HG02885 (cell line): ENCODE data around the gene BUD23.

Experiments used
- ATAC-seq: cut with Tn5 transposase; IDR thresholded peaks from one replicate; pipeline ENCODE4 v1.9.1; 2021; ENCODE audit warnings: mild to moderate bottlenecking; ENCODE audit not compliant: unreplicated experiment, poor library complexity

The BUD23 gene

DNA sequence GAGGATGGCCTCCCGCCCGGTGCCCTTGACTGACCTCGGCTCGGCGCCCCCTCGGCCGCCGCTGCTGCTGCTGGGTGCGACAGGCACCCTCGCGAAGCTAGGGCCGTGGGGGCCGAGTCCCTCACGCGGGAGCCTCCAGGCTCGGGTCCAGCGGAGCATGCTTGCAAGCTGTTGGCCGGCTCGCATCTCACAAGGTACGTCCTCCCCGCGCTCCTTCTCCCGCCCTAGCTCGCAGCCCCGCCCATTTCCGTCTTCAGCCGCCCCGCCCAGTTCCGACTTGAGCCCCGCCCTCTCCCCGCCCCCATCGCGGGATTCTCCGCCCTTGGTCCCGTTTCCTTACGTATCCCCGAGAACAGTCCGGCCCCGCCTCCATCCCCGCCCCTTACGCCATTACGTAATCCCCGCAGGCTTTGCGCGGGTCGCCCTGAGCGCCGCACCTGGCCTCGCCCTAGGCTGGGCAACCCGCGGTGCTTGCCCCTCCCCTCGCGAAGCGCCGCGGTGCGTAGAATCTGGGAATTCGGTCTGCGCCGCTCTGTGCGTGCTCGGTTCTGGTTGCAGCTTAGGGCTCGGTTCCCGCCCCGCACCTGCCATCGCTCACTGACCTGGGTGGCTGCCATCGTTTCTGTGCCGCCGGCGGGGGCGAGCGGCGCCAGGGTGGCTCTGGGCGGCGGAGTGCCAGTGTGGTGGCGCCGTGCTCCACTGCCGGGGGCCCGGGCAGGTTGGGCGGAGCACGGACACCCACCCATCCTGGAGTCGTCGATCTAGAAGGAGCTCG lies 55.4 kb downstream of the BUD23 start, which contains the start of gene ABHD11:
Gene ABHD11, minus strand, starts transcription at position 191 of the 775 bp plus-strand sequence. Its CDS starts 32 bp downstream, at position 159.
- peak; percentile 93 for ATAC-seq

DNA sequence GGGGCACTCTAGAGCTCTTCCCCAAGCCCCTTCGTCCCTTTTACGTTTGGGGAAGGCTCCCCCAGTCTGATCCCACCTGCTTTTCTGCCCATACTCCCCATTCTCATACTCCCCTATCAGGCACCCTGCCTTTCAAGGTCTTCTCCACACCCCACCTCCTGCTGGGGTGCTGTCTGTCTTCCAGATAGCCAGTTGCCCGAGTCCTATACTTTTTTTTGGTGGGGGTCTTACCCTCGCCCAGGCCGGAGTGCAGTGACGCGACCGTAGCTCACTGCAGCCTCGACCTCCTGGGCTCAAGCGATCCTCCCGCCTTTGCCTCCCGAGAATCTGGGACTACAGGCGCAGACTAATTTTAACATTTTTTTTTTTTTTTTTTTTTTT lies 56.0 kb downstream of the BUD23 start:
- ATAC-seq: no peak

DNA sequence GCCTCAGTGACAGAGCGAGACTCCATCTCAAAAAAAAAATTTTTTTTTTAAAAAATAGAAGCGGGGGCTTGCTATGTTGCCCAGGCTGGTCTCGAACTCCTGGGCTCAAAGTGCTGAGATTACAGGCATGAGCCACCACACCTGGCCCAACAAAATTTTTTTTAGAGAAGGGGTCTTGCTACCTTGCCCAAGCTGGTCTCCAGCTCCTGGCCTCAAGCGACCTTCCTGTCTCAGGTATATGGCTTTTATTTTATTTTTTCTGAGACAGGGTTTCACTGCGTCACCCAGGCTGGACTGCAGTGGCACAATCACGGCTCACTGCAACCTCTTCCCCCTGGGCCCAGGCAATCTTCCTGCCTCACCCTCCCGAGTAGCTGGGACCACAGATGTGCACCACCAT lies 56.8 kb downstream of the BUD23 start:
- ATAC-seq: no peak

DNA sequence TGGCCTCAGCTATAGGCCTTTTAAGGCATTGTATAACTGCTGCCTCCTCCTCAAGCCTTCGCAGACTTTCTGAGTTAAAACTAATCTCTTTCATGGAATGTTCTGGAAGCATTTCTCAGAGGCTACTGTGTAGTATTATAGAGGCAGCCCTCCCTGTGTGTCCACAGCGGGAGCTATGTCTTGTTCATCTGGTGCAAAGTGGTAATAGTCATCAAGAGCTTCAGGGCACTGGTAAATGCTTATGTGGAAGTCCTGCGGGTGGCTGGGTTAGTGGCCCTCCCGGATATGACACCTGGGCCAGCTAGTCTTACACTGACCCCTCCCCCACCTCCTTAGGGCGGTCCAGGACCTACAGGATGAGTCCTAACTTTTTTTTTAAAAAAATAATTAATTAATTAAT lies 57.4 kb downstream of the BUD23 start:
- ATAC-seq: no peak

DNA sequence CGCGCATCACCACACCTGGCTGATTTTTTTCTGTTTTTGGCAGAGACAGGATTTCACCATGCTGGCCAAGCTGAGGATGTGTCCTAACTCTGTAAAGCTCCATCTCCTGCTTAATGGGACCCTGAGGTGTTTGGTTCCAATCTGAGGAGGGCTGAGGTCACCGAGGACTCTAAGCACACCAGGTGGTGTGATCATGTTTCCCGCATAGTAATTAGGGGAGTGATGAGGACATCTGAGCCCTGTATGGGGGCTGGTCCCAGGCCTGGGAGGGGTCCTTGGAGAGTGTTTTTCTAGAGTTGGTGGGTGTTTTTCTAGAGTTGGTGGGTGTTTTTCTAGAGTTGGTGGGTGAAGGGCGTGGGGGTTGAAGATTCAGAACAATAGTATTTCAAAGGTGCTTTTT lies 58.2 kb downstream of the BUD23 start:
- ATAC-seq: no peak

DNA sequence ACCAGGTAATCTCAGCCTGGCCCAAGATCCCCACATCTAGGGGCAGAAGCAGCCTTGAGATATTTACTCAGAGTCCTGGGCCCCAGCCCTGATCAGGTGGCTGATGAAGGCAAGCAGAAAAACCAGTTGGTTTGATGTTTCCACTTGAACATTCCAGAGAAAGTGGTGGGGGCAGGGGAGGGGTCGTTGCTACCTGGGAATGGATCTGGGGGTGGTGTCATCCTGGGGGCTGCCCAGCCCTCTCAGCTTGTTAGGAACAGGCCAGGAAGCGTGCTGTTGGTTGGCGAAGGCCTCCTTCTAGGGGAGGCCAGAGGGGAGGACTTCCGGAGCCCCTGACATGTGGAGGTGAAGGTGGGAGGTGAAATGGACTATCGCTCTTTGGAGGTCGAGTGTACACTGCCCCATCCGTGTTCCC lies 58.9 kb downstream of the BUD23 start:
- no peak for ATAC-seq

DNA sequence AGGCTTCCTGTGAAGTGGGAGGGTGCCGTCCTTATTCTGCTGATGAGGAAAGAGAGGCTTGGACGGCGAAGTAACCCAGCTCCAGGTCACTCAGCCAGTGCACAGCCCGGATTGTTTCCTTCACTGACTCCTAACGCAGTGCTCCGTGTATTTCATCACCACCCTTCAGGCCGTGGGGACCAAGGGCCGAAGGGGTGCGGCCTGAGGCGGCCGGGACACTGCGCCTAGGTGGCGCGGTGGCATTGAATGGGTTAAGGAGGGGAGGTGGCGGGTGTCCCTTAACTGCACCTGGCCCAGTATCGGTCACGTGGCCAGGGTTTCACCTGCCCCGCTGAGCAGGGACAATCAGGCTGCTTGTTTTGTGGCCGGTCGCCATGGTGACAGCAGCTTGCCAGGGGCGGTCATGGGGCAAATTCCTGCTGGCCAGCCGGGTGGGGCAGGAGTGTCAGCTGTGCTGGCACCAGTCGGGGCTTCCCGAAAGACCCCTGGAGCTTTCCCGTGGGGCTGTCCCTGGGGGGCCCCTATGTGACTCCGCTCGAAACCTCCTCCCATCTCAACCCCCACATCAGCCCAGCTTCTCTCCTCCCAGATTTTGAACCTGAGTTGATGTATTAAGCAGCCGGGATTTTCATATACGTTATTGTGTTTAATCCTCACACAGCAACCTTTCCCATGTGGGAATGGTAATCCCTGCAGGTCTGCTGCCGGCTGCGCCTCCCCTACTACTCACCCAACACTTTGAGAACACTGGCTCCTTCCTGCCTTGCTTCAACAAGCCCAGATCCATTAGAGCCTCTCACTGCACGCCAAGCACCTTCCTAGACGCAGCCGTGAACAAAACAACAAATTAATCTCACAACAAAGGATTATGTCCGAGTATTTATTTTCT lies 59.6 kb downstream of the BUD23 start:
- no peak for ATAC-seq

DNA sequence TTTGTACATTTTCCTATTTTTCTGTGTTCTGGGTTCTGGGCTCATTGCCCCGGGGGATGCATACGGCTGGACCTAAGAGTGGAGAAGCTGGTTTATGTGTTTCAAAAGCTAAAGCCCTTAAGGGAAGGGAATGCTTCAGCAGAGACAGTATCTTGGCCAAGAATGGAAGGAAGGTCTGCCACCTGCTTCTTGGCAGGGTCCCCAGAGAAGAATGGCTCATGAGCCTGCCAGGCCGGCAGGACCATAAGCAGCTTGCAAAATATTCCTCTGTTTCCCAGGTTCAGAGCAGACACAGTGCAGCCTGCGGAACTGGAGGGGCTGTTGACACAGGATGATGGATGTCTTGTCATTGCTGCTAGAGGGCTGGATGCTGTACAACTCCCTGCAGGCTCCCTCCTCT lies 63.0 kb downstream of the BUD23 start:
- ATAC-seq: no peak
